Measurements from ENCODE around the gene GPR55. TPM values are rescaled to one million over a fixed set of nuclear protein-coding genes. Genes with fewer than 3 reads are reported as not detected.

GPR55 gene
- total RNA-seq, 2 donors from 2014 or later = 2.6 to 7.5 TPM

DNA sequence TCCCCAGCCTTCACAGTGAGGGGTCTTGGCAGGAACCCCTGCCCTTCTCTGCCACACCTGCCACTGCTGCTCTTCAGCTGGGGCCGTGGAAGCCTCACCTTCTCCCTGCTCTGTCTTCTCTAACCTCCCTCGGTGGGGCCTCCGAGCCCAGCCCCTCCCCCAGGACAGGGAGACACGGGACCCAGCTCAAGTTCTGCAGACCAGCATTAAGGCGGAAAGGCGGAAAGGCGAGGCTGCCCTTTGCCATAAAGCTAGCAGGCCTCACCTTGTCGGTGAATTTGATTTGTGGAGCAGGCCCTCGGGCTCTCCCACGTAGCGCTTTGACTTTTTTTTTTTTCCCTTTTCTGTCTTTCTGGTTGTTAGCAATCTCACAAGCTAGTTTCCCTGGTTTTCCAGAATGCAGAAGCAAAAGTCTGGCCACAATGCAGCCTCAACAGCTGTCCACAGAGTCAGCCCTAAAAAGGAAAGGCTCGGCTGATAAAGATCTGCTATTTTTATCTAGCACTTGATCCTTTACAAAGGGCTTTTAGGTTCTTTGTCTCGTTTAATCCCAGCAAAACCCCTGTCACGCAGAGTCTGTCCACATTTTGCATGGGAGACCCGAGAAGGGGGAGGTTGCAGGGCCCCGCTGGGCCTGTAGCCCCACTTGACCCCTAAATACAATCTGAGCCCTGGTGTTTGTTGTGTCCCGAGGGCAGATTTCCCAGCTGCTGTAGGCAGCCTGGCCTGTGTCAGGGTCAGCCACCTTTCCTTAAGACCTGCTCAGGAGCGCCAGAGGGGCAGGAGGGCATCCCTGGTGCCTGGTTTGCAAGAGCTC, 54.3 kb downstream of the GPR55 start:
- WGBS, 2 experiments (ENCODE audit: insufficient coverage in 1 of 2, insufficient read length in 1 of 2) = 58 to 78% methylated on average over 10 to 18 of the region's 18 CpGs
- H3K36me3 ChIP-seq (ENCODE audit: control insufficient read depth, insufficient read depth, low read length) = peaks cover 28% of the 10 kb centered on the region
- no peaks in the 10 kb centered on the region for H3K9me3 ChIP-seq (ENCODE audit: control insufficient read depth, low read length)
- peak overlapping the region; percentile 55 for H3K9ac ChIP-seq (ENCODE audit: extremely low read depth, low read length, poor library complexity, severe bottlenecking)
- H3K27ac ChIP-seq (ENCODE audit: low read depth, low read length) = peak overlapping the region; percentile 67
- Mint-ChIP-seq H3K9me3 (no peaks in the 10 kb centered on the region), H3K4me3 (peak overlapping the region; percentile 40), H3K27ac (peak overlapping the region; percentile 93), H3K36me3 (ENCODE audit: low read depth) (peaks cover 19% of the 10 kb centered on the region), H3K4me1 (peaks cover 53% of the 10 kb centered on the region), H3K27me3 (ENCODE audit: insufficient read depth) (no peaks in the 10 kb centered on the region)
- H3K27me3 ChIP-seq (ENCODE audit: control insufficient read depth, insufficient read depth, low read length, poor library complexity, severe bottlenecking) = no peaks in the 10 kb centered on the region
- TF ChIP-seq, protein P1, sequence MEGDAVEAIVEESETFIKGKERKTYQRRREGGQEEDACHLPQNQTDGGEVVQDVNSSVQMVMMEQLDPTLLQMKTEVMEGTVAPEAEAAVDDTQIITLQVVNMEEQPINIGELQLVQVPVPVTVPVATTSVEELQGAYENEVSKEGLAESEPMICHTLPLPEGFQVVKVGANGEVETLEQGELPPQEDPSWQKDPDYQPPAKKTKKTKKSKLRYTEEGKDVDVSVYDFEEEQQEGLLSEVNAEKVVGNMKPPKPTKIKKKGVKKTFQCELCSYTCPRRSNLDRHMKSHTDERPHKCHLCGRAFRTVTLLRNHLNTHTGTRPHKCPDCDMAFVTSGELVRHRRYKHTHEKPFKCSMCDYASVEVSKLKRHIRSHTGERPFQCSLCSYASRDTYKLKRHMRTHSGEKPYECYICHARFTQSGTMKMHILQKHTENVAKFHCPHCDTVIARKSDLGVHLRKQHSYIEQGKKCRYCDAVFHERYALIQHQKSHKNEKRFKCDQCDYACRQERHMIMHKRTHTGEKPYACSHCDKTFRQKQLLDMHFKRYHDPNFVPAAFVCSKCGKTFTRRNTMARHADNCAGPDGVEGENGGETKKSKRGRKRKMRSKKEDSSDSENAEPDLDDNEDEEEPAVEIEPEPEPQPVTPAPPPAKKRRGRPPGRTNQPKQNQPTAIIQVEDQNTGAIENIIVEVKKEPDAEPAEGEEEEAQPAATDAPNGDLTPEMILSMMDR (conservative IDR thresholded peaks at IDR 0.05) = no peak
- peak; percentile 56 for DNase-seq
- peak overlapping the region; percentile 27 for H3K4me3 ChIP-seq (ENCODE audit: low read length)
- H3K4me1 ChIP-seq (ENCODE audit: control insufficient read depth, insufficient read depth, low read length) = peaks cover 50% of the 10 kb centered on the region

DNA sequence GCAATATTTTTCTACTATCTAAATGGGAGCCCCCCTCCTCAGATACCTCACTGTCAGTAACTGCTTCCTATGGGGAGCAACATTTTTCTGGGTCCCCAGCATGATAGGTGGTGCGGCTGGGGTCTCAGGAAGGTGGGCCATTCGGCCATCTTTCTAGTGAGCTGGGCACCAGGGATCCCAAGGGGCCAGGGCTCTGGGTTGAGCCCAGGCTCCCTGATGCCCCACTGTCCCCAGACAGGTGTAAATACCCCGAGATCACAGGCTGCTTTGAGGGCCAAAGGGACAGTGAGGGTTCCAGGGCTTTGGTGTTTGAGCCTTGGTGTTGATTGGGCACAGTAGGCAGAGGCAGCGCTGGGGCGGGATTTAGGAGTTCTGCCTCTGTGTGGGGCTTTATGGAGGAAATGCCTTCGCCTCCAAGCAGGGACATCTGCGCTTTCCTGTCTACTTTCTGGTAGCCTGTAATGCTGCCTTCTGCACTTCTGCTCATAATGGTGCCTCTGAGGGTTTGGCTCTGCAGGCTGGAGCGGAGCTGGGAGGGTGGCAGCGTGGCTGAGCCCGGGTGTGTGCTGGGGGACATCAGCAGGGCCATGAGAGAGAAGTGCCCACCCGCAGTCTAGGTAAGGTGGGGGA, 55.0 kb downstream of the GPR55 start:
- peak overlapping the region; percentile 93 for H3K27ac Mint-ChIP-seq
- H3K27me3 ChIP-seq (ENCODE audit: control insufficient read depth, insufficient read depth, low read length, poor library complexity, severe bottlenecking) = no peaks in the 10 kb centered on the region
- peak overlapping the region; percentile 67 for H3K27ac ChIP-seq (ENCODE audit: low read depth, low read length)
- no peaks in the 10 kb centered on the region for H3K27me3 Mint-ChIP-seq (ENCODE audit: insufficient read depth)
- no peaks in the 10 kb centered on the region for H3K9me3 Mint-ChIP-seq
- no peak overlapping the region for H3K4me3 ChIP-seq (ENCODE audit: low read length)
- peak; percentile 56 for DNase-seq
- peaks cover 50% of the 10 kb centered on the region for H3K4me1 ChIP-seq (ENCODE audit: control insufficient read depth, insufficient read depth, low read length)
- peaks cover 21% of the 10 kb centered on the region for H3K36me3 ChIP-seq (ENCODE audit: control insufficient read depth, insufficient read depth, low read length)
- 90 to 95% methylated on average over 3 to 11 of the region's 11 CpGs for WGBS, 2 experiments (ENCODE audit: insufficient coverage in 1 of 2, insufficient read length in 1 of 2)
- H3K36me3 Mint-ChIP-seq (ENCODE audit: low read depth) = peaks cover 12% of the 10 kb centered on the region
- H3K4me3 Mint-ChIP-seq = peak overlapping the region; percentile 40
- no peaks in the 10 kb centered on the region for H3K9me3 ChIP-seq (ENCODE audit: control insufficient read depth, low read length)
- H3K4me1 Mint-ChIP-seq = peaks cover 53% of the 10 kb centered on the region
- TF ChIP-seq, protein P1 (conservative IDR thresholded peaks at IDR 0.05) = no peak
- H3K9ac ChIP-seq (ENCODE audit: extremely low read depth, low read length, poor library complexity, severe bottlenecking) = no peak overlapping the region

DNA sequence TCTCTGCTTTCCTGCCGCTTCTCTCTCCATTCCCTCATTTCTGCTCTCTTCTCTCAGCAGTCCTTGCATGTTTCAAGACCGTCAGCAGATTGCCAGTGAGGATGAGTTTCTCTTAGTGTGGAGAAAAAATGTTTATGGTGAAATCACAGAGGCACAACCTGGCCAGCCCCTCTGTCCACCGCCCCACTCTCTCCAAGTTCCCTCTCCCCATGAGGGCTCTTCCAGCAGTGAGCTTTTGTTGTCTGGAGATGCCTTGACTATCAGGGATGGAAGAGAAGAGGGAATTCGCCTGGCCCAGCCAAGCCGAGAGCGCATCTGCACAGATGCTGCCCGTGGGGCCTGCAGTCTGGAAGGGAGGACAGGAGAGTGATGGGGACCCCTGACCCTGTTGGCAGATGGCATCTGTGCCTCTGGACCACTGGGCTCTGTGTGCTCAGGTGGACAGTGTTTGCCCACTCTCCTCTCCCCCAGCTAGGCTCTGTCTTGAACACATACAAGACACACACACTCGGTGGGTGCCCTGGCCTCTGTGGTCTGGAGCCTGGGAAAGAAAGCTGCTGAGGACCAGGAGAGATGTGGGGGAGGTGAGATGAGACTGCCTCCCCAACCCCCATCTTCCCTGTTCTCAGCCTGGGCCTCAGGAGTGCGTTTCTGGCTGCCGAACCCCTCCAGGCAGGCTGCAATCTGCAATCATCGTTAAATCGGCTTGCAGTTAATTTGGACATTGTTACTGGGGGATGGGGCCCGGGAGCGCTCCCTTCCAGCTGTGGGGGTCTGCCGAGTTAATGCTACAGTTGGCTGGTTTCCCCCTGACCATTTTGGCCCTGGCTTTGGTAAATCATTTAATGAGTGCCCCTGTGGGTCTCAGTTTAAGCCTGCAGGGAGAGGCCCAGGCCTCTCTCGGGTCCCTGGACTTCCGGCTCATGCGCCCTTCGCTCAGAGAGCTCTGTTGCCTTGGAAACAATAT, 55.8 kb downstream of the GPR55 start:
- Mint-ChIP-seq H3K9me3 (no peaks in the 10 kb centered on the region), H3K4me1 (peaks cover 53% of the 10 kb centered on the region), H3K27ac (peak overlapping the region; percentile 84), H3K27me3 (ENCODE audit: insufficient read depth) (no peaks in the 10 kb centered on the region), H3K36me3 (ENCODE audit: low read depth) (peaks cover 5% of the 10 kb centered on the region), H3K4me3 (peak overlapping the region; percentile 40)
- no peaks in the 10 kb centered on the region for H3K9me3 ChIP-seq (ENCODE audit: control insufficient read depth, low read length)
- TF ChIP-seq, protein P1 (conservative IDR thresholded peaks at IDR 0.05) = no peak
- peak overlapping the region; percentile 67 for H3K27ac ChIP-seq (ENCODE audit: low read depth, low read length)
- no peak overlapping the region for H3K9ac ChIP-seq (ENCODE audit: extremely low read depth, low read length, poor library complexity, severe bottlenecking)
- DNase-seq = peak; percentile 72
- peak overlapping the region; percentile 46 for H3K4me3 ChIP-seq (ENCODE audit: low read length)
- no peaks in the 10 kb centered on the region for H3K27me3 ChIP-seq (ENCODE audit: control insufficient read depth, insufficient read depth, low read length, poor library complexity, severe bottlenecking)
- WGBS, 2 experiments (ENCODE audit: insufficient coverage in 1 of 2, insufficient read length in 1 of 2) = 56 to 62% methylated on average over 9 to 19 of the region's 19 CpGs
- peaks cover 14% of the 10 kb centered on the region for H3K36me3 ChIP-seq (ENCODE audit: control insufficient read depth, insufficient read depth, low read length)
- peaks cover 50% of the 10 kb centered on the region for H3K4me1 ChIP-seq (ENCODE audit: control insufficient read depth, insufficient read depth, low read length)

Data from endodermal cell (in vitro differentiated cells).